Spinal cord (tissue), 10 donors: ENCODE results near the gene TMEM250. TPM values are rescaled to one million over a fixed set of nuclear protein-coding genes. Genes with fewer than 3 reads are reported as not detected.

Experiments
- DNase-seq, 6 donors: peaks; one replicate each; pipeline versions ENCODE4 v3.0.0 to v3.0.0-alpha.2; 2013 to 2015; ENCODE audit warnings: low spot score in 6 of 6, low read depth in 4 of 6
- H3K27ac ChIP-seq: one replicate; pipeline ENCODE4 v1.5.1; 2013; ENCODE audit warnings: low read depth, low read length, control low read depth
- H3K27me3 ChIP-seq: one replicate; pipeline ENCODE4 v1.6.1; 2013; ENCODE audit warnings: low read length; ENCODE audit not compliant: control insufficient read depth, insufficient read depth
- H3K36me3 ChIP-seq: one replicate; pipeline ENCODE4 v1.6.1; 2013; ENCODE audit warnings: low read length; ENCODE audit not compliant: control insufficient read depth, insufficient read depth
- H3K4me1 ChIP-seq: one replicate; pipeline ENCODE4 v1.6.1; 2013; ENCODE audit warnings: low read length; ENCODE audit not compliant: control insufficient read depth, insufficient read depth
- H3K4me3 ChIP-seq: one replicate; pipeline ENCODE4 v1.5.1; 2013; ENCODE audit warnings: low read depth, low read length, control low read depth
- H3K9me3 ChIP-seq: one replicate; pipeline ENCODE4 v1.6.1; 2013; ENCODE audit warnings: low read length; ENCODE audit not compliant: control insufficient read depth, insufficient read depth
- WGBS: methylation state at CpG from one replicate; pipeline ENCODE4 v1.1.5; 2013; ENCODE audit warnings: missing lambda C conversion rate; ENCODE audit not compliant: insufficient coverage; 5-methylcytosine and 5-hydroxymethylcytosine counted together
- polyA plus RNA-seq, 2 donors: library from polyadenylated mRNA; unstranded; fragments of 120-200 nt; gene quantifications; one replicate each; pipeline ENCODE4 v1.2.1, GENCODE V29; 2013; ENCODE audit not compliant: insufficient read length in 2 of 2
- total RNA-seq, 2 donors: library from RNA; depleted of rRNA in 1 of 2; stranded (reverse); fragments of 120-200 nt in 1 of 2; fragments of >200 nt in 1 of 2; gene quantifications; one replicate each; pipeline versions ENCODE4 v1.2.3 to v1.2.4, GENCODE V29; 2013 to 2014
- donor health status: healthy.

TMEM250 gene
- total and polyA plus RNA-seq, 4 donors = 14.1 to 27.2 (median 25.3) TPM

DNA sequence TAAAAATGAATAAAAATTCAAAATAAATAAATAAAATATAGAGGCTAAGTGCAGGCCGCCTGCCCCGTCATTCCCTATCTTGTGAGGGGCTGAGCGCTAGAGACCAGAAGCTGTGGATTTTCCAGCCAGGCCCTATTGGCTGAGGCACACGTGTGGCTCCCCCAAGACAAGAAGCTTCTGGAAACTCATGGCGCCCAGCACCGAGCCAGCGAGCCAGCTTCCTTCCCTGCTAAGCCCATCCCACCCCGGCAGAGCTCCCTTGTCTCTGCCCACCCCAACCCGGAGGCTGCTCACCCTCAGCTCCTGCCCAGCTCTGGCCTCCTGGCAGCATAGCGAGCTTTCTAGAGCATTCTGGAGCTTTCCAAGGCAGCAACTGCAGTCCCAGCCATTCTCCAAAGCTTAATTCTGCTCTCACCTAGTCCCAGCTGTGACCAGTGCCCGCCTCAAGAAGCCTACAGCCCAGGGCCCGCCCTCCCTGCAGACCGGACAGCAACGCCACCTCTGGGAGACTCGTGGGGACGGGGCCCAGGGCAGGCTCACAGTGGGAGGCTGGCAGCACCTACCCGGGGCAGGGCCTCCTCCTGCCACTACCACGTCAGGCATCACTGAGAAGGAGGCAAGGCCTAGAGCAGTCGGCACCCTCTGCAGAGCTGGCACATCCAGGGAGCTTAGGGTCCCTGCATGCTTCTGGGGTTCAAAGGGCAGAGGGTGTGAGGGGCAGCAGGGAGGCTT lies 23.2 kb upstream of the TMEM250 start:
- no peaks in the 10 kb centered on the region for H3K27me3 ChIP-seq
- no peak overlapping the region for H3K27ac ChIP-seq
- no peak for DNase-seq
- no peaks in the 10 kb centered on the region for H3K36me3 ChIP-seq
- no peak overlapping the region for H3K4me3 ChIP-seq
- 79% methylated on average over 19 of the region's 19 CpGs for WGBS
- H3K4me1 ChIP-seq = peaks cover 23% of the 10 kb centered on the region
- H3K9me3 ChIP-seq = no peaks in the 10 kb centered on the region

DNA sequence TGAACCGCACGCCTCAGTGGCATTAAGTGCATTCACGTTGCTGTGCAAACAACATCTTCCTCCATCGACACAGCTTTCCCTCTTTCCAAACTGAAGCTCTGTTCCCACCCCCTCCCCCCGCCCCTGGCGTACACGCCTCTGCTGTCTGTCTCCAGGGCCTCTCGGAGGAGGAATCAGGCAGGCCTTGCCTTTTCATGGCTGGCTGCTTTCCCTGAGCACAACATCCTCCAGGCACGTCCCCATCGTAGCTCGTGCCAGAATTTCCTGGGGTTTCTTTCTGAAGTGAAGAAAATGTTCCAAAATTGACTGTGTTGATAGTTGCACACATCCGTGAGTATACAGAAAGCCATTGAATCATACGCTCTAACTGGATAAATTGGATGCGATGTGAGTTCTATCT lies 22.3 kb upstream of the TMEM250 start:
- H3K4me1 ChIP-seq = peaks cover 31% of the 10 kb centered on the region

DNA sequence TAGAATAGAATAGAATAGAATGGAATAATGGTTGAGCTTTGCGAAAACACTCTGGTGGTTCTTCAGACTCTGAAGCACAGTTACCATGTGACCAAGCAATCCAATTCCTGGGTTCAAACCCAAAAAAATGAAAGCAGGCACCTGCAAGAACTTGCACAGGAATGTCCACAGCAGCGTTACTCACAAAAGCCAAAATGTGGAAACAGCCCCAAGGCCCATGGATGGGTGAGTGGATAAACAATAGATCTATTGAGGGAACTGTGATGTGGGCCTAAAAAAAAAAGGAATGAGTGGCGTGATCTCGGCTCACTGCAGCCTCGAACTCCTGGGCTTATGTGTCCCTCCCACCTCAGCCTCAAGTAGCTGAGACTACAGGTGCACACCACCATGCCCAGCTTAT lies 21.4 kb upstream of the TMEM250 start:
- Histone ChIP-seq H3K27ac (no peak overlapping the region), H3K27me3 (peaks cover 11% of the 10 kb centered on the region), H3K4me1 (peaks cover 39% of the 10 kb centered on the region), H3K36me3 (no peaks in the 10 kb centered on the region), H3K4me3 (no peak overlapping the region), H3K9me3 (no peaks in the 10 kb centered on the region)
- 78% methylated on average over 1 of the region's 5 CpGs for WGBS
- no peak for DNase-seq

More for the DNA sequence above, 22.3 kb upstream of the TMEM250 start:
- Histone ChIP-seq H3K9me3 (no peaks in the 10 kb centered on the region), H3K4me3 (no peak overlapping the region), H3K27me3 (peaks cover 3% of the 10 kb centered on the region), H3K27ac (no peak overlapping the region), H3K36me3 (no peaks in the 10 kb centered on the region)
- WGBS = 59% methylated on average over 5 of the region's 14 CpGs
- DNase-seq = peak in 2 of 6 donors; percentile 70 to 90

DNA sequence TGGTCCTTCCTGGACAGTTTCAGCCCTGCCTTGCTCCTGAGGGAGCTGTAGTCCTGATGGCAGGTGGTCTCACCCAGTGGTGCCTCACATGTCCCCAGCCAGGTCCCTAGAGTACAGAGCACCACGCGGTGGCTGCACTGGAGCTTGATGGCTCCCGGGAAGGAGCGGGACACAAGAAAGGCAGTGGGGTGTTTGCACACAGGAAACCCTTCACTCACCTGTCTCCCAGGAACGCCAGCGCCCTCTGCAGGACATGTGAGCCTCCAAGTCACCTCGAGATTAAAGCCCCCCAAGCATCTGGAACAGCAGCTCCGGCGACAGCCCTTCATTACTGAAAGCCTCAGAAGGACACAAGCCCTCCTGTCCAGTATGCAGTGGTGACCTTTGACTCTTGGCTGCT lies 19.9 kb upstream of the TMEM250 start:
- DNase-seq = peak in 1 of 6 donors; percentile 47
- Histone ChIP-seq H3K4me3 (no peak overlapping the region), H3K36me3 (no peaks in the 10 kb centered on the region), H3K9me3 (no peaks in the 10 kb centered on the region), H3K27ac (no peak overlapping the region), H3K27me3 (peaks cover 22% of the 10 kb centered on the region), H3K4me1 (peaks cover 46% of the 10 kb centered on the region)
- 10% methylated on average over 9 of the region's 9 CpGs for WGBS

DNA sequence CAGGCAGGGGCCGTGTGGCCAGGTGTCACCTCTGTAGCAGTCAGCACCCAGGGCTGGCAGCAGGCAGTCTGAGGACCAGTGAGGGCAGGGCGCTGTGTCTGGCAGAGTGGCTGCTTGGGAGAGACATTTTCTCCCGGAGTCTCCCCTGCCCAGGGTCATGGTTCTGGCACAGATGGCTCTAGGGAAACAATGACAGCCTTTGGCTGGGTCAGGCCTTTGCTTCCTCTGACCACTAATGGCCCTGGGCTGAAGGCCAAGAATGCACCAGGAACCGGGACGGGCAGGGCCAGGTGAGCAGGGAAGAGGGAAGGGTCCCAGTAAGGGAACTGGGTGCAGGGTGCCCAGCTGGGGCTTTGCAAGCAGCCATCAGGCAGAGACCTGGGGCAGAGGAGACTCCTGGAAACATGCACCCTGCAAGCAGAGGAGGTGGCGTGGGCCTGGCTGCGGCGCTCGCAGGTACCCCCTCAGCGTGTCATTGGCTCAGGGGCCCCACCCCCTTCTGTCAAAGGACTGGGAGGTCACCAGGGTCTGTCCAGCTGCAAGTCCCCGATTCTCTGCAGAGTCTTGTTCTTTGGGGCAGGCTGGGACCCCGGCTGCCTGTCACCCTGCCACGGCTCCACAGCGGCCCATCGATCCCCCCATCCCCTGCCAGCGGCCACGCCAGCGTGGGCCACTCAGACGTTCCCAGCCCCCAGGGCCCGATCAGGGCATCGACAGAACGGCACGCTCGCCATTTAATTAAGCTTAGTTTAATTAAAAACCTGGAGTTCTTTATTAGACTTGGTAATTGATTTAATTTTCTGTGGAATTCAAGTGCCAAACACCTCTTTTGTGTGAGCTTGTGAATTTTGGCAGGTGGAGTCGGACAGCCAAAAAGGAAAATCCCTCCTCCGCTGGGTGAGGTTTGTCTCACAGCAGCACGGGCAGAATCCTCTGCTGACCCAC lies 18.9 kb upstream of the TMEM250 start:
- Histone ChIP-seq H3K27ac (no peak overlapping the region), H3K9me3 (no peaks in the 10 kb centered on the region), H3K4me3 (no peak overlapping the region), H3K4me1 (peaks cover 49% of the 10 kb centered on the region), H3K27me3 (peaks cover 25% of the 10 kb centered on the region), H3K36me3 (no peaks in the 10 kb centered on the region)
- 53% methylated on average over 19 of the region's 27 CpGs for WGBS
- DNase-seq = peak in 1 of 6 donors; percentile 79

DNA sequence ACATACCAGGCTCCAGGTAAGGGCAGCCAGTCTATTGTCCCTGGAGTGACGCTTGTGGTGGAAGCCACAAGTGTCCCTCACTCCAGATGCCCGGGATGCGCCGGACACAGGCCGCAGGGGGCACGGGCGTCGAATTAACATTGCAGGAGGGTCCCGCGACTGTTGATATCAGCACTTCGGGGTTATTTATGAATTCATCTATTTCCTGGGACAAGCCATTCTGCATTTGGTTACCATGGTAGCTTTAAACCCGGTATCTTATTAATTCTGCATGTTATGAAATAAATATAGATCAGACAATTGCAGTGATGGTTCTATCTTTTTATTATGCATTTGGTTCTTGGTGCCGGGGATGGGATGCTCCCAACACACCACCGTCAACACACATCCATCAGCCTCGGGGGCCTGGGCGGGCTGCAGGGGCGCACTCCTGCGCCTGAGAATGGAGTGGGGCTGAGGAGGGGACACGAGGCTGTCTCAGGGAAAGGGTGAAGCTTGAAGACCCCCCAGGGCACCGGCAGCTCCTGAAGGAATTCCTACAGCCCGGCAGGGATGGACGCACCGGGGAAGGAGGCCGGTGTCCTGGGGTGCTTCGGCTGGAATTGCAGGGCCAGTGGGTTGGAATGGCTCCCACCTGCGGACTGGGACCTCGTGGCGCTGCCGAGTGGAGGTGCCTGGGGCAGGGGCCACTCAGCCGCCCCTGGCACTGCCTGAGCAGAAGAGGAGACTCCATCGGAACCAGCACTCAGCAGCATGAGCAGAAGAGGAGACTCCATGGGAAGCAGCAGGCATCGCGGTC lies 17.7 kb upstream of the TMEM250 start:
- no peak overlapping the region for H3K4me3 ChIP-seq
- peak in 1 of 6 donors; percentile 57 for DNase-seq
- H3K36me3 ChIP-seq = no peaks in the 10 kb centered on the region
- no peak overlapping the region for H3K27ac ChIP-seq
- no peaks in the 10 kb centered on the region for H3K9me3 ChIP-seq
- H3K4me1 ChIP-seq = peaks cover 52% of the 10 kb centered on the region
- peaks cover 36% of the 10 kb centered on the region for H3K27me3 ChIP-seq
- WGBS = 81% methylated on average over 23 of the region's 33 CpGs

DNA sequence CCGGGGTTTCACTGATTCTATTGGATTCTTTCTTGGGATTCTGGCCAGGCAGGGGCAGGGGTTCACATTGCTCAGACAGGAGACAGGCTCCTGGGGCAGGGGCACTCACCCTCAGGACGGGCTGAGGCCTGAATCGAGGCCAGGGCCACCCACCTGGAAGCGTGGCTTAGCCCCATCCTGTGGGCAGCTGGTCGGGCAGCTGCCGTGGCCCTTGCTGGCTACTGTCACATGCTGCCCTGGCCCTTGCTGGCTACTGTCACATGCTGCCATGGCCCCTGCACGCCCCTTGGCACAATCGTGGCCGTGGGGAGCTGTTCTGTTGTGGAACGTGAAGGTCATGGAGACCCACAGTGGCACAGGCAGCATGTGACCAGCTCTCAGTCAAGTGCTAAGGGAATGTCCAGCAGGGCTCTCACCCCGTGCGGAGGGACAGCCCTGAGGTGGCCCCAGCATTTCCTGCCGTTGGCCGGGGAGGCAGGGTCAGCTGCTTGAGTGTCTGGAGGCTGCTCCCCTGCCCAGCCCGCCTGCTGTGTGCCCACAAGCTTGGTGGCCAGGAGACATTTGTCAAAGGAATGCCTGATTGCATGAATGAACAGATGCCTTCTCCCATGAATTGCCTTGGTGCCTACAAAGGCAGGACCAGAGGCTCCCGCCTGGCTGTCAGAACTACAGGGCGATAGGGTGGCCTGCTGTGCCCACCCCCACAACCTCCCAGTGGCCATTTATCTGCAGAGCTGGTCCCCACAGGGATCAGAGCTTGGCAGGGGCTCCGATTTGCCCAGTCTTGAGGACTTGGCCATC lies 16.9 kb upstream of the TMEM250 start:
- Histone ChIP-seq H3K36me3 (no peaks in the 10 kb centered on the region), H3K4me1 (peaks cover 50% of the 10 kb centered on the region), H3K9me3 (no peaks in the 10 kb centered on the region), H3K27ac (no peak overlapping the region), H3K4me3 (no peak overlapping the region), H3K27me3 (peaks cover 38% of the 10 kb centered on the region)
- no peak for DNase-seq
- 60% methylated on average over 18 of the region's 18 CpGs for WGBS

DNA sequence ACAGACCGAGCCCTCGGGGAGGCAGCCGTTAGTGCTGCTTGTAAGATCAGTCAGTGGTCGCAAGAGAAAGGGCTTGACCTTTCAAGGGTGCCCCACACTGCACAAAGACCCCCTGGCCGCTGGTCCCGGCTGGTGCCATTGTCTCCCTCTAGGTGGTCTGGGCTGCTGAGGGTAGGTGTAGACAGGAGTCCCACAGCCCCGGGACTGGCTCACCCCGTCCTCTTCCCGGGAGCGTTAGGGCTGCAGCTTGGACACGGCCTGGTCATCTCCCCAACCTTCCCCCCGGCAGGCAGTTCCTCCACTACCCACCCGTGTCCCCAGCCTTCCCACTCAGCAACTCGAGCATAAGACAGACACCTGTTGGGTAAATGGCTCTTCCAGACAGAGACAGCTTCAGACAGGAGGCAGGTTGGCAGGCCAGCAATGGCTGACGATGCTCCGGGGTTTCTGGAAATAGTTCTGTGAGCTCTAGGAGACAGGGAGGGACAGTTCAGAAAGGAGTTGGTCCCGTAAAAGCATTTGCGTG lies 15.3 kb upstream of the TMEM250 start:
- H3K27ac ChIP-seq = no peak overlapping the region
- peaks cover 38% of the 10 kb centered on the region for H3K27me3 ChIP-seq
- WGBS = 22% methylated on average over 13 of the region's 18 CpGs
- H3K9me3 ChIP-seq = no peaks in the 10 kb centered on the region
- DNase-seq = no peak
- peaks cover 50% of the 10 kb centered on the region for H3K4me1 ChIP-seq
- H3K36me3 ChIP-seq = no peaks in the 10 kb centered on the region
- H3K4me3 ChIP-seq = no peak overlapping the region
